Pons (tissue), 1 donor: ENCODE measurements around the gene ARL6.

Source experiments
- DNase-seq: peaks from one replicate; pipeline ENCODE4 v3.0.0-alpha.2; 2016; ENCODE audit warnings: low spot score

Gene ARL6

GRCh38 chr3:97764407-97765238 is at the start of gene ARL6:
Gene ARL6 (plus strand): TSS chr3:97764758. CDS start chr3:97768108, 3,350 bp downstream.
- peak; percentile 86 for DNase-seq

GRCh38 chr3:97719156-97719821 is 45.3 kb upstream of the ARL6 start:
- DNase-seq, result peak; percentile 54

GRCh38 chr3:97720417-97720816 is 44.1 kb upstream of the ARL6 start:
- no peak for DNase-seq

- DNase-seq, result no peak
Observed at GRCh38 chr3:97721446-97721845, 43.1 kb upstream of the ARL6 start.

- DNase-seq, result no peak
Observed at GRCh38 chr3:97736928-97737327, 27.6 kb upstream of the ARL6 start.

GRCh38 chr3:97738761-97739160 is 25.8 kb upstream of the ARL6 start:
- no peak for DNase-seq

- no peak for DNase-seq
Observed at GRCh38 chr3:97742036-97742435, 22.5 kb upstream of the ARL6 start.

- no peak for DNase-seq
Observed at GRCh38 chr3:97744289-97744688, 20.3 kb upstream of the ARL6 start.

- peak; percentile 7 for DNase-seq
Observed at GRCh38 chr3:97763586-97764406, 762 bp upstream of the ARL6 start.

- DNase-seq, result peak; percentile 9
Observed at GRCh38 chr3:97765336-97765735, 778 bp downstream of the ARL6 start.

GRCh38 chr3:97772926-97773325 is 8.4 kb downstream of the ARL6 start:
- no peak for DNase-seq

- DNase-seq, result no peak
Observed at GRCh38 chr3:97778152-97778551, 13.6 kb downstream of the ARL6 start.

- DNase-seq, result peak; percentile 82
Observed at GRCh38 chr3:97793420-97794019, 29.0 kb downstream of the ARL6 start.

GRCh38 chr3:97795951-97796350 is 31.4 kb downstream of the ARL6 start:
- DNase-seq, result no peak

- no peak for DNase-seq
Observed at GRCh38 chr3:97804471-97804870, 39.9 kb downstream of the ARL6 start.

GRCh38 chr3:97810779-97811390 is 46.3 kb downstream of the ARL6 start:
- no peak for DNase-seq

GRCh38 chr3:97815149-97815917 is 50.8 kb downstream of the ARL6 start:
- DNase-seq, result no peak

GRCh38 chr3:97816811-97817210 is 52.3 kb downstream of the ARL6 start:
- DNase-seq, result peak; percentile 42

- peak; percentile 45 for DNase-seq
Observed at GRCh38 chr3:97817965-97818364, 53.4 kb downstream of the ARL6 start.

GRCh38 chr3:97820780-97821179 is 56.2 kb downstream of the ARL6 start:
- no peak for DNase-seq

- DNase-seq, result no peak
Observed at GRCh38 chr3:97821287-97821773, 56.8 kb downstream of the ARL6 start.
